GM12865 (cell line): Measurements from ENCODE around the gene TNNI3.

Experiments
- DNase-seq: peaks from one replicate; pipeline ENCODE4 v3.0.0; 2010; ENCODE audit warnings: low read depth
- H3K4me3 ChIP-seq: 2 replicates; pipeline ENCODE4 v1.5.1; 2011; ENCODE audit warnings: mild to moderate bottlenecking, low read depth, low read length, control low read depth
- TF ChIP-seq, protein P1 (sequence below): IDR thresholded peaks from 2 replicates; pipeline ENCODE4 v1.5.1; 2011; ENCODE audit warnings: low read length, control low read depth, low read depth, inconsistent platforms; ENCODE audit not compliant: insufficient read depth; ENCODE audit errors: missing control alignments

Gene TNNI3

DNA sequence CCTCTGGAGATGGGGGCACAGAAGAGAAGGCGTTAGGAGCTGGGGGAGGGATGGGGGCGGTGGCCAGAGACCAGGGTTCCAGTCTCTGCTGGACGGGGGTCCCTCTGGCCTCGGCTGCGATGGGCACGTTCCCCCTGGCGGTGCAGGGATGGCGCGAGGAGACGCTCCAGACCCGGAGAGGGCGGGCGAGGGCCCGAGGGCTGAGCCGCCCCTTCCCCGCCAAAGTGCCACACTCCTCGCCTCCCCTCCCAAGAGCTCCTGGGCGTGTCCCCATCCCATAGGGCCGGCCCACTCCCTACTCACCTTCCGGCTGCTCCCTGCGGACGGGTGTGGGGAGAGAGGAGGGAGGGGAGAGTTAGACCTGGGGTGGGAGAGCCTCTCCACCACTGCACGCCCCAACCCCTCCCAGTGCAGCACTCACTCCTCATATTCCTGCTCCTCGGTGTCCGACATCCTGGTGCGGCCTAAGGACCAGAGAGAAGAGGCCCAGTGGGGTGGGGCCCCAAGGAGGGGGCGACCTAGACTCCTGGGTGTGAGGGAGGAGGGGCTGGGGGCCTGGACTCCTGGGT lies 10.7 kb downstream of the TNNI3 start:
- DNase-seq, result no peak
- TF ChIP-seq, protein P1, sequence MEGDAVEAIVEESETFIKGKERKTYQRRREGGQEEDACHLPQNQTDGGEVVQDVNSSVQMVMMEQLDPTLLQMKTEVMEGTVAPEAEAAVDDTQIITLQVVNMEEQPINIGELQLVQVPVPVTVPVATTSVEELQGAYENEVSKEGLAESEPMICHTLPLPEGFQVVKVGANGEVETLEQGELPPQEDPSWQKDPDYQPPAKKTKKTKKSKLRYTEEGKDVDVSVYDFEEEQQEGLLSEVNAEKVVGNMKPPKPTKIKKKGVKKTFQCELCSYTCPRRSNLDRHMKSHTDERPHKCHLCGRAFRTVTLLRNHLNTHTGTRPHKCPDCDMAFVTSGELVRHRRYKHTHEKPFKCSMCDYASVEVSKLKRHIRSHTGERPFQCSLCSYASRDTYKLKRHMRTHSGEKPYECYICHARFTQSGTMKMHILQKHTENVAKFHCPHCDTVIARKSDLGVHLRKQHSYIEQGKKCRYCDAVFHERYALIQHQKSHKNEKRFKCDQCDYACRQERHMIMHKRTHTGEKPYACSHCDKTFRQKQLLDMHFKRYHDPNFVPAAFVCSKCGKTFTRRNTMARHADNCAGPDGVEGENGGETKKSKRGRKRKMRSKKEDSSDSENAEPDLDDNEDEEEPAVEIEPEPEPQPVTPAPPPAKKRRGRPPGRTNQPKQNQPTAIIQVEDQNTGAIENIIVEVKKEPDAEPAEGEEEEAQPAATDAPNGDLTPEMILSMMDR, result no peak
- H3K4me3 ChIP-seq, result no peak overlapping the region

DNA sequence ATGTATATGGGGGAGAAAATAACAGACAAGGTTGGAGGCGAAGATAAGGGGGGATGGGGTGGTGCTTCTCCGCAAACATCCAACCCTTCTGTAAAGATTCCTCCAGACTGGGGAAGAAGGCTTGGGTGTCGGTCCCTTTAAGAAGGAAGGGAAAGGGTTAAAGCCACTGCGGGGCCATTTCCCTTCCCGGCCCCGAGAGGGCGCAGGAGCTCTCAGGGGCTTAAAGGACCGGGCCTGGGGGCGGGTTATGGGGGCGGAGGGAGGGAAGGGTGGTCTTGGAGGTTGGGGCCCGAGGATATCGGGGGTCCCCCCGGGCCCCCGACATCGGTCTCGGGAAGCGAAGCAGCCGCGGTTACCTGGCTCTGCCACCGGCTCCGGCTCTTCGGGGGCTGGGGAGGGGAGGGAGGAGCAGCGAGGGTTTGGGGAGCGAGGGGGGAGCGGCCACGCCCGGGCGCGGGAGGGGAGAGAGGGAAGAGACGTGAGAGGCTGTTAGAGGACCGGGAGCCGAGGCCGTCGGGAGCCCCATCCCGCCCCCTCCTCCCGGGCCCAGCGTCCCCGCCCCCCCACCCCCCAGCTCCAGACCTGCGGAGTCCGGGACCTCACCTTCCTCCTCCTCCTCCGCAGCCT lies 11.3 kb downstream of the TNNI3 start:
- no peak for DNase-seq
- no peak overlapping the region for H3K4me3 ChIP-seq
- TF ChIP-seq, protein P1, result peak; percentile 52

DNA sequence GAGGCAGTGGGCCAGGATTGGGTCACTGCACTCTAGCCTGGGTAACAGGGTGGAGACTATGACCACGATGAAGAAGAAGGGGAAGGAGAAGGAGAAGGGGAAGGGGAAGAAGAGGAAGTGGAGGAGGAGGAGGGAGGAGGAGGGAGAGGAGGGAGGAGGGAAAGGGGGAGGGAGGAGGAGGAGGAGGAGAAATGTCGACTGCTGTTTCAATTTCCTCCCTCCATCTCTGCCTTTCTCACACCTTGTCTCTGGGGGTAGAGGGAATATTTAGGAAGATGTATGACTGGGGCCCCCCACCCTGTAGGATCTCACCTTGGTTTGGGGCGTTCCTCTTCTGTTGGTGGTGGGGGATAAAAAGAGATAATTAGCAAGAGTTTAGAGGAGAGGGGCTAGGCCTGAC lies 12.3 kb downstream of the TNNI3 start:
- DNase-seq, result no peak
- TF ChIP-seq, protein P1, result no peak
- H3K4me3 ChIP-seq, result no peak overlapping the region

DNA sequence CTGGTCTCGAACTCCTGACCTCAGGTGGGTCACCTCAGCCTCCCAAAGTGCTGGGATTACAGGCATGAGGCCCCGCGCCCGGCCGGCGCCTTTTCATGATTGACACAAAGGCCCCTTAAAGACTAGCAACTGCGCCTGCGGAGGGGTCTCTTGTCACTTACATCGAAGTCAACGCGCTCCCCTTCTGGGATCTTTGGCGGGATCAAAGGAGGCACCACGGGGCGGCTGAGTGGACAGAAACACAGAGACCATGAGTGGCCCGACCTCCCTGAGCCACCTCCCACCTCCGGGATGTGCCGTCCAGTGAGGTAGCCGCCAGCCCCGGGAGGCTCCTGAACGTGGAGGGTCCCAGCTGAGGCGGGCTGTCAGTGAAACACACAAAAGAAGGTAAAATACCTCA lies 15.8 kb downstream of the TNNI3 start:
- TF ChIP-seq, protein P1, result no peak
- DNase-seq, result no peak
- no peak overlapping the region for H3K4me3 ChIP-seq

DNA sequence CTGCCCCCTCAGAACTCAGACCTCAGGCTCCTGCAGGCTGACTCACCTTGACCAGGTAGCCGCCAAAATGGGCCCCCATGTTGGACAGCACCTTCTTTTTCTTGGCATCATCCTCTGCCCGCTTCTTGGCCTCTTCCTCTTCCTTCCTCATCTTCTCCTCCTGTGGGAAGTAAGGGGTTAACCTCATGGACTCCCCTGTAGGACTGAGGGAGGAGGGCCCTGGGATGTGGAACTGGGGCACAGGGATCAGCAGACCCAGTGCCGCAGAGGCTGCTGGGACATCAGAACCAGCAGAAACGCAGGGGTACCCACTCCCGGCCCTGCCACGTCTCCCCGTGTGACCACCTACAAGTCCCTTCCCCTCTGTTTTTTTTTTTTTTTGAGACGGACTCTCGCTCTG lies 19.6 kb downstream of the TNNI3 start:
- TF ChIP-seq, protein P1, result no peak
- DNase-seq, result no peak

DNA sequence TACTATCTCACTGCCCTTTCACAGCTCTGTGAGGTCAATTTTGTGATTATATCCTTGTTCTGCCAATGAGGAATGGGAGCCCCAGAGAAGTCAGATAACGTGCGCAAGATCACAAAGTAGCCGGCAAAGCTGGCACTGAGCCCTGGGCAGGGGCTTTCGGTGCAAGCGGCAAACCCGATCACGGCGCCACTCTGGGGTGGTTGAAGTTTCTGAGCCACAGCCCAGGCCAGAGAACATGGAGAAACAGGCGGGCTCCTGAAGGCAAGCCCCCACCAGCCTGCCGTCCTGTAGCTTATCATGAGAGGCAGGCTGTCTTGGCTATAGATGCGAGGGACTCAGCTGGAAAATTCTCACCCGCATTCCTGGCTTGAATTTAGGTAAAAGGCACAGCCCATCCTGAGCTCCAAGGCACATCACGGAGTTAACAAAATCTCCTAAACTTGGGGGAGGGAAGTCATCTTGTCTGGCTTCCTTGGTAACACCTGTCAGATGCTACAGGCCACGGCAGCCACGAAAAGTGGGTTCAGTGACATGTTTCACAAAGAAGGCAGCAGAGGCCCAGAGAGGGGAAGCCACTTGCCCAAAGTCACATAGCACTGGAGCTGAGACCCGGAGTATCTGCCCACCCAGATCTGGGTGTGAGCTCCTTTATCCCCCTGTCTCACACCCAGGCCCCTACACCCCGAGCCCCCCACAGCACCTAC lies 21.0 kb downstream of the TNNI3 start:
- H3K4me3 ChIP-seq, result no peak overlapping the region
- no peak for DNase-seq
- TF ChIP-seq, protein P1, result no peak

More for the DNA sequence above, 19.6 kb downstream of the TNNI3 start:
- no peak overlapping the region for H3K4me3 ChIP-seq

DNA sequence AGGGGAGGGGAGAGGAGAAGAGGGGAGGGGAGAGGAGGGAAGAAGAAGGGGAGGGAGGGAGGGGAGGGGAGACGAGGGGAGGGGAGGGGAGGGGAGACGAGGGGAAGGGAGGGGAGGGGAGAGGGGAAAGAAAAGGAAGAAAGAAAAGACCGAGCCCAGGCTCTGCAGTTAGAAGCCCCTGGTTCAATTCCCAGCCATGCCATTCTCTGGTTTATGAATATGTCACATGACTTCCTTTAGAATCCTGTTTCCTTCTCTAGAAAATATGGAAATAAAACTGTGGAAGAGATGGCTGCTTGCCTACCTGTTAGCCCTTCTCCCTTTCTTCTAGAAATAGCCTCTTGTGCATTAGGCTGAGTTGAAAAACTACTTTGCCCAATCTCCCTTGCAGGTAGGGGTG lies 22.8 kb downstream of the TNNI3 start:
- DNase-seq, result no peak
- TF ChIP-seq, protein P1, result no peak
- H3K4me3 ChIP-seq, result no peak overlapping the region
